CD1c-positive myeloid dendritic cell (primary cell): Measurements from ENCODE around the gene ERC2.

Experiments
- DNase-seq: peaks from one replicate; pipeline ENCODE4 v3.0.0-alpha.2; 2016; ENCODE audit errors: extremely low spot score

ERC2 gene

GRCh38 chr3:55477306-55478303 is 990.7 kb downstream of the ERC2 start:
- no peak for DNase-seq

- DNase-seq, result no peak
Measured at GRCh38 chr3:55476515-55476914, 991.8 kb downstream of the ERC2 start.

- DNase-seq, result no peak
Measured at GRCh38 chr3:55474213-55474632, 994.0 kb downstream of the ERC2 start.

GRCh38 chr3:55473788-55474187 is 994.5 kb downstream of the ERC2 start:
- DNase-seq, result no peak

GRCh38 chr3:55471522-55472280 is 996.6 kb downstream of the ERC2 start:
- no peak for DNase-seq

- DNase-seq, result no peak
Measured at GRCh38 chr3:55471084-55471483, 997.2 kb downstream of the ERC2 start.

- DNase-seq, result no peak
Measured at GRCh38 chr3:55469957-55470526, 998.2 kb downstream of the ERC2 start.

GRCh38 chr3:55468251-55468650 is 1000.0 kb downstream of the ERC2 start:
- no peak for DNase-seq

GRCh38 chr3:55467099-55467498 is 1001.2 kb downstream of the ERC2 start:
- DNase-seq, result no peak

GRCh38 chr3:55466526-55466925 is 1001.7 kb downstream of the ERC2 start:
- DNase-seq, result no peak

GRCh38 chr3:55461896-55462295 is 1006.4 kb downstream of the ERC2 start:
- no peak for DNase-seq

GRCh38 chr3:55459838-55460237 is 1008.4 kb downstream of the ERC2 start:
- no peak for DNase-seq
